ENCODE measurements around the gene ZIC1.

- no peak for TF ChIP-seq CTCF (IDR thresholded peaks at IDR 0.05)
- no peak for TF ChIP-seq POLR2A (IDR thresholded peaks at IDR 0.05)
- no peak for TF ChIP-seq POLR2AphosphoS5 (IDR thresholded peaks at IDR 0.05)
- TF ChIP-seq EP300 (IDR thresholded peaks at IDR 0.05; ENCODE audit: low read depth), result no peak
Observed at GRCh38 chr3:147379651-147380050, 29.5 kb upstream of the ZIC1 start.
